H1 (cell line): ENCODE data around the gene CYB5R2. TPM values are rescaled to one million over a fixed set of nuclear protein-coding genes. Genes with fewer than 3 reads are reported as not detected.

Experiments
- CTCF ChIA-PET: fragments of 300-600 bp; sonication (Branson Sonifier 250); formaldehyde crosslinking; loops from one replicate; lab custom pipeline; 2021; ENCODE audit not compliant: partially characterized antibody; lab: Charles Lee
- POLR2A ChIA-PET: fragments of 300-600 bp; sonication (Branson Sonifier 250); formaldehyde crosslinking; loops from one replicate; lab custom pipeline; 2021; ENCODE audit warnings: inconsistent platforms; ENCODE audit not compliant: partially characterized antibody; lab: Charles Lee
- DNase-seq, 2 experiments: peaks; one replicate each; pipeline versions ENCODE4 v3.0.0 to v3.0.0-alpha.2; 2010 to 2022; ENCODE audit warnings: low spot score in 2 of 2, low read depth in 1 of 2, mixed read lengths in 1 of 2
- FAIRE-seq: peaks from 2 replicates; lab custom pipeline; 2011; peaks lifted over from hg19 to GRCh38; lab: Jason Lieb, UNC
- H2AFZ ChIP-seq: 2 replicates; pipeline ENCODE4 v1.8.1; 2012; ENCODE audit warnings: low read length, inconsistent platforms
- H2AK5ac ChIP-seq: 2 replicates; pipeline ENCODE4 v1.6.1; 2013; ENCODE audit warnings: low read depth, low read length
- H2BK120ac ChIP-seq: replicated peaks from 2 replicates; pipeline ENCODE3; 2013; ENCODE audit warnings: low read depth, low read length, inconsistent platforms
- H2BK12ac ChIP-seq: 2 replicates; pipeline ENCODE4 v1.6.1; 2013; ENCODE audit warnings: low read depth, low read length
- H2BK15ac ChIP-seq: 2 replicates; pipeline ENCODE4 v1.6.1; 2013; ENCODE audit warnings: low read length
- H2BK20ac ChIP-seq: 2 replicates; pipeline ENCODE4 v1.6.1; 2013; ENCODE audit warnings: low read length
- H2BK5ac ChIP-seq: 2 replicates; pipeline ENCODE4 v1.6.1; 2013; ENCODE audit warnings: low read depth, low read length
- H3K14ac ChIP-seq: 2 replicates; pipeline ENCODE4 v1.6.1; 2013; ENCODE audit warnings: inconsistent platforms; ENCODE audit not compliant: insufficient read length
- H3K18ac ChIP-seq: 2 replicates; pipeline ENCODE4 v1.6.1; 2013; ENCODE audit warnings: low read length; ENCODE audit errors: extremely low read depth
- H3K23ac ChIP-seq: 2 replicates; pipeline ENCODE4 v1.6.1; 2013; ENCODE audit warnings: inconsistent platforms; ENCODE audit not compliant: insufficient read length
- H3K23me2 ChIP-seq: 2 replicates; pipeline ENCODE4 v1.6.1; 2013; ENCODE audit warnings: low read depth, low read length
- H3K27ac ChIP-seq: 2 replicates; pipeline ENCODE4 v1.6.1; 2011; ENCODE audit warnings: low read depth, low read length, inconsistent platforms
- H3K27me3 ChIP-seq, 4 experiments: replicated peaks in 1 of 4; 1 replicate in 1 of 4; 2 replicates in 3 of 4; pipeline versions ENCODE4 v1.6.1 to v1.8.1; 2011 to 2013; ENCODE audit warnings: low read length in 3 of 4, mild to moderate bottlenecking in 3 of 4, inconsistent platforms in 2 of 4, mixed read lengths in 2 of 4, moderate library complexity in 1 of 4; ENCODE audit not compliant: control insufficient read depth in 3 of 4, insufficient read depth in 3 of 4; ENCODE audit errors: extremely low read depth in 1 of 4
- H3K36me3 ChIP-seq, 4 experiments: 2 replicates each; pipeline versions ENCODE4 v1.6.1 to v1.8.1; 2011 to 2013; ENCODE audit warnings: mild to moderate bottlenecking in 4 of 4, low read length in 3 of 4, moderate library complexity in 2 of 4, control low read depth in 1 of 4, inconsistent platforms in 1 of 4; ENCODE audit not compliant: insufficient read depth in 4 of 4, control insufficient read depth in 2 of 4
- H3K4ac ChIP-seq: replicated peaks from 2 replicates; pipeline ENCODE3; 2013; ENCODE audit warnings: low read length, low read depth, mixed read lengths, inconsistent platforms; ENCODE audit not compliant: insufficient read length
- H3K4me1 ChIP-seq, 4 experiments: replicated peaks in 1 of 4; 1 replicate in 1 of 4; 2 replicates in 3 of 4; pipeline versions ENCODE4 v1.6.1 to v1.8.1; 2011 to 2013; ENCODE audit warnings: low read length in 3 of 4, inconsistent platforms in 2 of 4, mixed read lengths in 1 of 4; ENCODE audit not compliant: insufficient read depth in 4 of 4, control insufficient read depth in 3 of 4
- H3K4me2 ChIP-seq, 2 experiments: 2 replicates each; pipeline versions ENCODE4 v1.6.1 to v1.8.1; 2011 to 2013; ENCODE audit warnings: low read depth in 2 of 2, low read length in 2 of 2, control low read depth in 1 of 2, inconsistent platforms in 1 of 2, mild to moderate bottlenecking in 1 of 2; ENCODE audit not compliant: insufficient read depth in 1 of 2
- H3K4me3 ChIP-seq, 4 experiments: fragments of 200-600, 300-600 bp in 1 of 4; sonication (generic), shearing (Covaris generic), sonication (Bioruptor Twin) in 1 of 4; 2 replicates each; pipeline versions ENCODE4 v1.5.1 to v1.8.1; 2011 to 2016; ENCODE audit warnings: low read length in 4 of 4, low read depth in 3 of 4, control low read depth in 2 of 4, inconsistent platforms in 2 of 4, mild to moderate bottlenecking in 2 of 4, mixed read lengths in 1 of 4, moderate library complexity in 1 of 4; ENCODE audit not compliant: insufficient read depth in 2 of 4; ENCODE audit errors: extremely low read depth in 1 of 4
- H3K56ac ChIP-seq: replicated peaks from 2 replicates; pipeline ENCODE3; 2013; ENCODE audit warnings: low read depth, mild to moderate bottlenecking, mixed read lengths, low read length, inconsistent platforms; ENCODE audit not compliant: insufficient read length
- H3K79me1 ChIP-seq: 2 replicates; pipeline ENCODE4 v1.6.1; 2013; ENCODE audit warnings: low read depth, low read length, control low read depth
- H3K79me2 ChIP-seq, 2 experiments: 2 replicates each; pipeline versions ENCODE4 v1.6.1 to v1.8.1; 2012 to 2013; ENCODE audit warnings: low read length in 2 of 2, mild to moderate bottlenecking in 2 of 2, inconsistent platforms in 1 of 2; ENCODE audit not compliant: insufficient read depth in 2 of 2, control insufficient read depth in 1 of 2
- H3K9ac ChIP-seq, 4 experiments: replicated peaks in 1 of 4; 1 replicate in 1 of 4; 2 replicates in 3 of 4; pipeline versions ENCODE4 v1.6.1 to v1.8.1; 2011 to 2013; ENCODE audit warnings: low read depth in 3 of 4, low read length in 3 of 4, control low read depth in 2 of 4, mild to moderate bottlenecking in 2 of 4, moderate library complexity in 2 of 4, inconsistent platforms in 1 of 4; ENCODE audit errors: extremely low read depth in 1 of 4
- H3K9me3 ChIP-seq, 2 experiments: 2 replicates each; pipeline versions ENCODE4 v1.6.1 to v1.8.1; 2012 to 2013; ENCODE audit warnings: mild to moderate bottlenecking in 2 of 2, moderate library complexity in 2 of 2, control low read depth in 1 of 2, inconsistent platforms in 1 of 2, low read depth in 1 of 2, low read length in 1 of 2, mixed read lengths in 1 of 2; ENCODE audit not compliant: insufficient read depth in 2 of 2
- H4K20me1 ChIP-seq, 2 experiments: replicated peaks in 1 of 2; 2 replicates each; pipeline versions ENCODE3 to v1.8.1; 2011 to 2013; ENCODE audit warnings: inconsistent platforms in 2 of 2, low read length in 2 of 2, mild to moderate bottlenecking in 1 of 2; ENCODE audit not compliant: insufficient read depth in 2 of 2, control insufficient read depth in 1 of 2
- H4K5ac ChIP-seq: 2 replicates; pipeline ENCODE4 v1.6.1; 2013; ENCODE audit warnings: low read length, low read depth, mixed read lengths, inconsistent platforms; ENCODE audit not compliant: insufficient read length
- H4K8ac ChIP-seq: 2 replicates; pipeline ENCODE4 v1.8.0; 2013; ENCODE audit warnings: mild to moderate bottlenecking, moderate library complexity, low read length, inconsistent platforms; ENCODE audit not compliant: insufficient read depth; ENCODE audit errors: extremely low read depth
- H4K91ac ChIP-seq: replicated peaks from 2 replicates; pipeline ENCODE3; 2013; ENCODE audit warnings: low read length, mixed read lengths, inconsistent platforms; ENCODE audit not compliant: insufficient read length
- EZH2 ChIP-seq: fragments of 200-600 bp; sonication (generic); IDR thresholded peaks from 2 replicates; pipeline ENCODE4 v1.7.1; 2012; ENCODE audit warnings: low read depth, mild to moderate bottlenecking, moderate library complexity, low read length, inconsistent platforms; ENCODE audit not compliant: severe bottlenecking
- FOSL1 ChIP-seq: IDR thresholded peaks from 2 replicates; pipeline ENCODE4 v1.6.1; 2011; ENCODE audit warnings: mild to moderate bottlenecking, low read depth, low read length, moderate library complexity; ENCODE audit not compliant: insufficient read depth
- SIX5 ChIP-seq: IDR thresholded peaks from 2 replicates; pipeline ENCODE4 v1.6.1; 2011; ENCODE audit warnings: mild to moderate bottlenecking, low read depth, low read length
- TBP ChIP-seq: IDR thresholded peaks from 2 replicates; pipeline ENCODE4 v1.6.1; 2011; ENCODE audit warnings: low read depth, low read length, improper control_type of control experiment
- WGBS, 2 experiments: shearing (Covaris generic) in 1 of 2; methylation state at CpG; one replicate each; pipeline versions ENCODE4 v1.1.6 to v1.1.7; 2013 to 2015; ENCODE audit warnings: low lambda C conversion rate in 2 of 2, mixed read lengths in 2 of 2, inconsistent platforms in 1 of 2, low coverage in 1 of 2, missing lambda C conversion rate in 1 of 2; ENCODE audit not compliant: insufficient replicate concordance in 2 of 2, insufficient coverage in 1 of 2, insufficient read length in 1 of 2; ENCODE audit errors: extremely low coverage in 1 of 2, missing lambda C conversion rate in 1 of 2; 5-methylcytosine and 5-hydroxymethylcytosine counted together
- polyA plus RNA-seq, 7 experiments: library from polyadenylated mRNA; depleted of rRNA in 3 of 7; stranded (reverse) in 5 of 7; unstranded in 2 of 7; fragments of >200 nt in 5 of 7; fragments of 200-250 nt in 2 of 7; gene quantifications; 1 replicate in 5 of 7; 2 replicates in 1 of 7; 4 replicates in 1 of 7; pipeline versions ENCODE4 v1.2.1 to v1.2.3, GENCODE V29; 2011 to 2013; ENCODE audit warnings: missing spikeins in 2 of 7, mixed read lengths in 2 of 7
- total RNA-seq: library from RNA; stranded (reverse); fragmentation: NEBNext Ultra II Directional; extraction: Animal tissue kit (Norgen Biotek cat#: 25700); gene quantifications from 2 replicates; pipeline ENCODE4 v1.2.1, GENCODE V29; 2021

Gene CYB5R2
- total and polyA plus RNA-seq, 2 of the 8 experiments (the other 6 are each of a cell fraction or from before 2014, with no cell fraction given), result 53.0 to 55.9 TPM

DNA sequence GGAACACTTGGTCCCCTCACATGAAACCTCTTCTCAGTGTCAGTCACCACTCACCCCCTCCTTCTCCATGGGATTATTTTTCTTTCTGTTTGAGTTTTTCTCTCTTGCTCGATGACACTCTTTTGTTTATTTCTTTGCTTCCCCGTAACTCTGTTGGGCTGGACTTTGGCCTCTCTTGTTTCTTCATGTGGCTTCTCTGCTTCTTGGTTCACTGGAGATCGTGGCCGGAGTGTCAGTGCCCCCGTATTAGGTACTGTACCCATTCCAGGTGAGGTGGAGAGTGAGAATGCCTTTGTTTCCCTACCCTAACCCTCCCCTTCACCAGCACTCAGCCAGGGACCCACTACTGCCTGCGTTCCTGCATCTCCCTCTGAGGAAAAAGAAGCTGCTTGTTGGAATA, 32.5 kb downstream of the CYB5R2 start:
- WGBS, 2 experiments, result 86% methylated on average over 6 of the region's 6 CpGs; no CpG with 5 or more reads in 1 of the 2 experiments

More for the DNA sequence above, 32.5 kb downstream of the CYB5R2 start:
- H3K4me3 ChIP-seq, result no peak overlapping the region
- no peak overlapping the region for H2AK5ac ChIP-seq
- no peak overlapping the region for H3K18ac ChIP-seq
- TF ChIP-seq TBP (no peak), EZH2 (no peak), SIX5 (no peak), FOSL1 (no peak)
- H3K27me3 ChIP-seq, result no peaks in the 10 kb centered on the region
- no peak overlapping the region for H3K27ac ChIP-seq
- 0 out of 8 replicates have a peak, but pooled peaks cover 0 to 2% (median 0%) of the 10 kb centered on the region in 4 experiments for H3K36me3 ChIP-seq
- no peaks in the 10 kb centered on the region for H3K79me2 ChIP-seq
- H2BK20ac ChIP-seq, result no peak overlapping the region
- POLR2A ChIA-PET, result interaction anchor here (0.6 kb wide), 1 partner anchor 57 kb away, joined by 4 read pairs; no protein-coding TSS in a partner anchor
- no peaks in the 10 kb centered on the region for H4K20me1 ChIP-seq
- H3K79me1 ChIP-seq, result no peaks in the 10 kb centered on the region
- no peak overlapping the region for H3K4ac ChIP-seq
- H2BK5ac ChIP-seq, result no peak overlapping the region
- no peak overlapping the region for H3K4me2 ChIP-seq
- no peak overlapping the region for H2BK15ac ChIP-seq
- H3K4me1 ChIP-seq, result no peaks in the 10 kb centered on the region
- H3K56ac ChIP-seq, result no peak overlapping the region
- no peak overlapping the region for H4K5ac ChIP-seq
- H2BK12ac ChIP-seq, result no peak overlapping the region
- H4K8ac ChIP-seq, result no peak overlapping the region
- H4K91ac ChIP-seq, result no peak overlapping the region
- H2AFZ ChIP-seq, result no peak overlapping the region
- FAIRE-seq, result no peak
- H3K9me3 ChIP-seq, result no peaks in the 10 kb centered on the region
- no peak for DNase-seq
- H3K14ac ChIP-seq, result no peak overlapping the region
- H3K9ac ChIP-seq, result no peak overlapping the region
- H3K23ac ChIP-seq, result no peak overlapping the region
- H2BK120ac ChIP-seq, result no peak overlapping the region
- CTCF ChIA-PET, result interaction anchor here (0.7 to 6.0 kb wide), 5 partner anchors 11 to 400 kb away, joined by 3 to 40 read pairs (median 4); no protein-coding TSS in a partner anchor
- H3K23me2 ChIP-seq, result no peaks in the 10 kb centered on the region
